GM19438 (cell line): ENCODE results near the gene EZH1.
"Not testable (repeated sequence)": the region's sequence is repeated elsewhere in the genome, so short reads cannot be mapped to it uniquely, and the experiment has no call there.

Source experiments
- ATAC-seq: cut with Tn5 transposase; IDR thresholded peaks from one replicate; pipeline ENCODE4 v1.9.1; 2021; ENCODE audit warnings: low read depth; ENCODE audit not compliant: unreplicated experiment

Gene EZH1

DNA sequence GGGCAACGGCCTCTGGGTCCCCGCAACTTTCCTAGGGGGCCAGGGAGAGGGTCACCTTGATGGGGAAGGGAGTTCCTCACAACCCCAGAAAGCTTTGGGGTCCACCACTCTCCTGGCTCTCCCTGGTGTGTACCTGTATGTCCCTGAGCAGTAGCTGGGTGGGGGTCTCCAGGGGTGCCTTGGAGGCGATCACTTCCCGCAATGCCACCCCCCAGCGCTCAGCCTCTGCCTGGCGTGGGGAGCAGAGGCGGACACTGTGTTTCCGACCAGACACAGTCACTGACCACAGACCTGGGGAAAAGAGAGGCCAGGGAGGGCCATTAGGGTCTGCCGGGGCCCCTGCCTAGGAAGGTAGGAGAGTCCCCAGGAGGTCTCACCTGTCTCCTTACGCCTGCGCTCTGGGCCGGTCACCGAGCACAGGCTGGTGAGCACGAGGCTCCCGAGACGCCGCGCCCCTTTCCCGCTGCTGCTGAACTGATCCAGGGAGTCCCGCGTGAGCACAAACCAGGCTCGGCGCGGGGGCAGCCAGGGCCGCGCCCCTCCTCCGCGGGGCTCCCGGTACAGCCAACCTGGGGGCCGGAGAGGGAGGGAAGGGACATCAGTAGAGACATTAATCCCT, 71.5 kb downstream of the EZH1 start:
- ATAC-seq, result no peak

DNA sequence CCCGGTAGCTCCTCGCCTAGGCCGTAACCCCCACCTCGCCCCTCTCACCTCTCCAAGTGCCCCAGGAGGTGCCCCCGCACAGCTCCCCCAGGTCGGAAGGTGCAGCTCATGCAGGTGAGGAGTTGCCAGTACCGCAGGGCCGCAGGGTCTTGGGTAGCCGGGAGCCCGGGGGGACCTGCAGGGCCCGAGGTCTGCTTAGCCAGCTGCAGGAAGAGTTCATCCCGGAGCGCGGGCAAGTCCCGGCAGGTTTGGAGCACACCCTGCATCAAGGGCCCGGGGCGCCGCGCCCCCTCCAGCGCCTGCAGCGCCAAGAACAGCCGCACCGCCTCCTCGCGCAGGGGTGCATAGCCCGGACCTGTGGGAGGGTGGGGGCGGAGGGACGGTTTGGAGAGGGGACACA, 72.8 kb downstream of the EZH1 start:
- ATAC-seq, result no peak

GRCh38 chr17:42670789-42671657, 73.8 kb downstream of the EZH1 start:
- ATAC-seq, result no peak

DNA sequence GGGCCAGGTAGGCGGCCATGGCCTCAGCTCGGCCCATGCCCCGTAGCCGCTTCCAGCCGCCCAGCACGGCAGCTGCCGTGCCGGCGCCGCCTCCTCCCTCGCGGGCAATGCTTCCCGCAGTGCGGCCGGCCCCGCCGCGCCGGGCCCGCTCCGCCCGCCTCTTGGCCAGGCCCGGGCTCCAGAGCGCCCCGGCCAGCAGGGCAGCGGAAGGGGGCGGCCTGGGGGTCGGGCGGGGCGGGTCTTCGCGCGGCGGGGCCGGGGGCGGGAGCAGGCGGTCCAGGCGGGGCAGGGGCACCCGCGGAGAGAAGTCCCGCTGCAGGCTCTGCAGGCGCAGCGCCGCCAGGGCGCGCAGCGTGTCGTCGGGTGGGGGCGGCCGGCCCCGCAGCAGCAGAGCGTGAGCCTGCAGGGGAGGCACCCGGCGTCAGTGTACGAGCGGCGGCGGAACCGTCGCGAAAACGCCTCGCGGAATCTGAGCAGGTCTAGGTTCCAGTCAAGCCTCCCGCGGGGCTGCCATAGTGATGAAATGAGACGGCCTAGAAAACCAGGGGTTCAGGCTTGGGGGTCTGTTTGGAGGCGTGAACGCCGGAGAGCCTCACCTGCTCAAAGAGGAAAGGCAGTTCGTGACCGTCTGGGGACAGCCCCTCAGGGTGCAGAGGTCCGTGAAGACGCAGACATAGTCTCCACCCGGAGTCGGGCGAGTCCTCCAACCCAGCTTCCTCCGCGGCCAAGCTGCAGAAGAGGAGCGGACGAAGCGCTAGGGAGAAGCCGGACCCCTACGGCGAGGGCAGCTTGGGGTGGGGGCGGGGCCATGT, 74.7 kb downstream of the EZH1 start:
- ATAC-seq, result no peak

DNA sequence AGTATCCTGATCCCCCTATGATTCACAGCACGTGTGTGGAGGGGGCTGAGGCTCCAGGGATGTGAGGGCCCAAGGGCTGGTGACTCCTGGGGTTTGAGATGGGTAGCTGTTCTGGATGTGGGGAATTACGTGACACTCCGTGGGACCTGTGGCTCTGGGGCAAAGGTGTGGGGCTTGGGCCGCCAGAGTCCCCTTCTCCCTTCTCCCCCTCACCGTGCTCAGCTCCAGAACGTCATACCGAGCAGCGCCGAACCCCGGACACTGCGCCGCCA, 75.2 kb downstream of the EZH1 start:
- ATAC-seq, result no peak

- ATAC-seq, result no peak
Observed at GRCh38 chr17:42667088-42667951, 77.5 kb downstream of the EZH1 start.

GRCh38 chr17:42666126-42666525, 78.7 kb downstream of the EZH1 start:
- not testable (repeated sequence) for ATAC-seq

- no peak for ATAC-seq
Observed at GRCh38 chr17:42665581-42666001, 79.2 kb downstream of the EZH1 start.

DNA sequence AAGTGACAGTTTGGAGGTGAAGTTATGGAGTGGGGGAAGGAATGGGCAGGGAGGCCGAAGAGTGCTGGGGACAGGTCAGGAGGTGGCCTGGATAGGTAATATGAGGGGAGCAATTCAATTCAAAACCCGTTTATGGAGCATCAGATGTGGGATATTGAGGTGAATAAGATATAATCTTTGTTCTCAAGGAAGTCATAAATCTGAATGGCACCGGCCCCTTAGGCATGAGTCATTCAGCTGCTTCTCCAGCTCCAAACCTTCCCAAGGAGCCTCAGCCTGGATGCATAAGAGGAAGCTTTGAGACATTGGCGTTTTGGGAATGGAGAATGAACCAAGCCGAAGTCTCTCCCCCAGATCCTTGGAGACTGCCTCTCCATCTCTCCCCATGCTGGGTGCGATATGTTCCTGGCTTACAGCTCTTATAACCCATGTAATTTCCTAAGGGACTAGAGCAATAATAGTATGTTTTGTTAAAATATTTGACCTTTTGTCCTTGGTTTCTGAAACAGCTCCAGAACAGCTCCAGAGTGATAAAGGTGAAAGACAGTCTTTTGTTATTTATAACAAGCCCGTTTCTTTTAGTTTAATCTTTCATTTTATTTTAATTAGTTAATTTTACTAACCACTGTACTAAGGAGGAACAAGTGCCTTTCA, 84.0 kb downstream of the EZH1 start:
- ATAC-seq, result no peak

- ATAC-seq, result not testable (repeated sequence)
Observed at GRCh38 chr17:42659932-42660274, 84.9 kb downstream of the EZH1 start.

- ATAC-seq, result no peak
Observed at GRCh38 chr17:42659079-42659931, 85.5 kb downstream of the EZH1 start, which contains the start of gene TUBG2. TSS of gene TUBG2 (plus strand) at chr17:42659284. CDS start at chr17:42659504, 220 bp downstream.

DNA sequence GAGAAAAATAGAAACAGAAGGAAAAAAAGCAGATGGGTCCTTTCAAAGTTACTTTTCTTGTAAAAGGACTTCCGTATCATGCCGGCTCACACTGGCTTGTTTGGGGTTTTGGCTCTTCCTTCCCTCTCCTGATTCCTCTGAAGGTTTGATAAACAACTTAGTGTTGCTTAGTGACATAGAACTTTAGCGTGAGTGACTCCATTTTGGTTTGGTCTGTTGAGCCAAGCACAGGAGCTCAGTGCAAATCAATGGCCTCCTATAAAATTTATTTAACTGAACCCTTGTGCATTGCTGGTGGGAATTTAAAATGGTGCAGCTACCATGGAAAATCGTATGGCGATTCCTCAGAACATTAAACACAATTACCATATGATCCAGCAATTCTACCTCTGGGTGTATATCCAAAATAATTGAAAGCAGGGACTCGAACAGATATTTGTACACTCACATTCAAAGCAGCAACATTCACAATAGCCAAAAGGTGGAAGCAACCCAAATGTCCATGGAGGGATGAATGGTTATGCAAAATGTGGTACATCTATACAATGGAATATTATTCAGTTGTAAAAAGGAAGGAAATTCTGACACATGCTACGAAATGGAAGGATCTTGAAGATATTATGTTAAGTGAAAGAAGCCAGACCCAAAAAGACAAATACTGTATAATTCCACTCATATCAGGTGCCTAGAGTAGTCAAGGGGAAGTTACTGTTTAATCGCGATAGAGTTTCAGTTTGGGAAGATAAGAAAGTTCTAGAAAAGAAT, 86.8 kb downstream of the EZH1 start:
- no peak for ATAC-seq

GRCh38 chr17:42655528-42655927, 89.3 kb downstream of the EZH1 start:
- no peak for ATAC-seq

- no peak for ATAC-seq
Observed at GRCh38 chr17:42653179-42654124, 91.4 kb downstream of the EZH1 start.

DNA sequence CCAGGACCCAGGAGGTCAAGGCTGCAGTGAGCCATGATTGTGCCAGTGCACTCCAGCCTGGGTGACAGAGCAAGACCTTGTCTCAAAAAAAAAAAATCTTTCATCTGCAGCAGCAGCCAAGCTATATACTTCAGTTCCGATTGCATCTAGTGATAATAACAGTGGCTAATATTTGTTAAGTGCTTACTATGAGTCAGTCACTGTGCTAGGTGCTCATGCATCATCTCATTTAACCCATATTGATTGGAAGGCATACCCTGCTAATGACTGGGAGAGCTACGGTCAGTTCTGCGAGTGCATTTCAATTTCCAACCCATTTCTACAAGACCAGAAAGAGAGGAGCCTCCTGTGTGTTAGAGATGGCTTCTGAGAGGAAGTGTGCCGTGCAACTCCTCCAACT, 93.4 kb downstream of the EZH1 start:
- ATAC-seq, result no peak
